Measurements from ENCODE around the gene EGFR. TPM values are rescaled to one million over a fixed set of nuclear protein-coding genes. Genes with fewer than 3 reads are reported as not detected.
A peak's percentile ranks its signal among the peaks of the same experiment; 100 is the strongest.

The EGFR gene
- 23.4 TPM for total RNA-seq (ENCODE audit: insufficient read depth, low replicate concordance)

GRCh38 chr7:55018361-55019190 is at the start of gene EGFR:
EGFR (plus strand) TSS chr7:55019017; CDS start chr7:55019278, 261 bp downstream.
- peak; percentile 90 for DNase-seq (ENCODE audit: low spot score)

DNA sequence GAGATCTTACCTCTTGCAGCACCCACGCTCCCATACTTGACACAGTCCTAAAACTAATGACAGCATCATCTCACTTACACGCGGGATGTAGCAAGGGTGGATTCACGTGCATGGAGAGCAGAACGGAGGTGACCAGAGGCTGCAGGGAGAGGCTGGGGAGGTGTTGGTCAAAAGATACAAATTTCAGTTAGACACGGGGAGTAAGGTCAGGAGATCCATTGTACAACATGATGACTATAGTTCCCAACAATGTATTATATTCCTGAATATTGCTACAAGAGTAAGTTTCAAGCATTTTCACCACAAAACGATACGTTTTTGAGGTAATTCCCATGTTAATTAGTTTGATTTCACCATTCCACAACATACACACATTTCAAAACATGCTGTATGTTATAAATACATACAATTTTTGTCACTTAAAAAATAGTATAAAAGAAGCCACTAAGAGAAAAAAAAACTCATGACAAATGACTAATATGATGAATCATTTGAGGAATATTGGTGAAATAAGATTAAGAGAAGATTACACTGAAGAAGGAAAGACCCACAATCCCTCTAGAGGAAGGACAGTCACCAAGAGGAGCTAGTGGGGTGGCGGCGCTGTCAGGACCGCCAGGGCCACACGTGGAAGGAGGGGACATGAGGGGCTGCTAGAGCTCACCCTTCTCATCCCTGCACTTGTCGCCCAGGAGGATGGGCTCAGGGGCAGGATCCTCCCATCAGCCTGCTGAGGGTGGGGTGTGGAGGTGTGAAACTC is 49.4 kb upstream of the EGFR start:
- DNase-seq (ENCODE audit: low spot score): no peak

- no peak for DNase-seq (ENCODE audit: low spot score)
Measured at GRCh38 chr7:54972733-54973294, 46.0 kb upstream of the EGFR start.

- DNase-seq (ENCODE audit: low spot score): no peak
Measured at GRCh38 chr7:54978364-54979116, 40.3 kb upstream of the EGFR start.

GRCh38 chr7:54980521-54980920 is 38.3 kb upstream of the EGFR start:
- DNase-seq (ENCODE audit: low spot score): no peak

DNA sequence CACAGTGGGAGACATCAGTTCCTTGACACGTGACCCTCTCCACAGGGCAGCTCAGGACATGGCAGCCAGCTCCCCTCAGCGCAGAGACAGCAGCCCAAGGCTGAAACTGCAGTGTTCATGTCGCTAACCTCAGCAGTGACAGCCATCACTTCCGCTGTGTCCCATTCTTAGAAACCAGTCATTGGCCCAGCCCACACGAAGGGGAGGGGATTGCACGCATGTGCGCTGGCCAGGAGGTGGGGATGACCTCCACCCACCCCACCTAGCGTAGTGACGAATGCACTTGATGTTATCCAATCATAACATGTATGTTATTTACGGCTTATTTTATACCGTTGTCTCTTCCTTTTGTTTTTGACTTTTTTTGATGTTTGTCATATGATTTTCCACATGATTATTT is 36.9 kb upstream of the EGFR start:
- no peak for DNase-seq (ENCODE audit: low spot score)

GRCh38 chr7:54985426-54986330 is 33.1 kb upstream of the EGFR start:
- no peak for DNase-seq (ENCODE audit: low spot score)

DNA sequence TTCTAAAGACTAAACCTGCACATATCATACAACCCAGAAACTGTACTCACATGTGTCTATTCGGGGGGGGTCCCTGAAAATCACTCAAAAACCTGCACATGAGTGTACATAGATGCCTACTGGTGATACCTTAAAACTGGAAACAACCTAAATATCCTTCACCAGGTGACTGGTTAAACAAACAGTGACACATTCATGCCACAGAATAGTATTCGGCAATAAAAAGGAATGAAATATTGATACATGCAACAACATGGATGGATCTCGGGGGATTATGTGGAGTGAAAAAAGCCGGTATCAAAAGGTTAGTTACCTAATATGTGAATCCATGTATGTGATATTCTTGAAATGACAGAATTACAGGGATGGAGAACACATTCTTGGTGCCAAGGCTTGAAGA is 32.1 kb upstream of the EGFR start:
- no peak for DNase-seq (ENCODE audit: low spot score)

GRCh38 chr7:54987772-54988171 is 31.0 kb upstream of the EGFR start:
- DNase-seq (ENCODE audit: low spot score): no peak

DNA sequence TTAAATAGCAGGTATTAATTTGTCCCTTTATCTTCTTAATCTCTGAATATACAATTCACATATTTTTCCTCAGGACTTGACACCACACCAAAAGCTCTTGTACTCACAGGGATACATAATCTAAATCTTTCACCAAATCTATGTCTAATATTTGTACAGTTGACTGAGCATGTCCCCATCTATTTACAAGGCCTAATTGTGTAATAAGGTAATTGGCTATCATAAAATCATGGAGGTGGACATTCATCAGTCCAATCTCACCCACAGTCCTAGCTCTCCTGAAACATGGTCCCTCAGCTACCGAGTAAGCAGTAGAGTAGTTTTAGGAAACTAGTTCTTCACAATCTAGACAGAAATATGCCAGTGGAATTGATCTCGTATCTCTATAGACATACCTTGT is 30.3 kb upstream of the EGFR start:
- DNase-seq (ENCODE audit: low spot score): no peak

DNA sequence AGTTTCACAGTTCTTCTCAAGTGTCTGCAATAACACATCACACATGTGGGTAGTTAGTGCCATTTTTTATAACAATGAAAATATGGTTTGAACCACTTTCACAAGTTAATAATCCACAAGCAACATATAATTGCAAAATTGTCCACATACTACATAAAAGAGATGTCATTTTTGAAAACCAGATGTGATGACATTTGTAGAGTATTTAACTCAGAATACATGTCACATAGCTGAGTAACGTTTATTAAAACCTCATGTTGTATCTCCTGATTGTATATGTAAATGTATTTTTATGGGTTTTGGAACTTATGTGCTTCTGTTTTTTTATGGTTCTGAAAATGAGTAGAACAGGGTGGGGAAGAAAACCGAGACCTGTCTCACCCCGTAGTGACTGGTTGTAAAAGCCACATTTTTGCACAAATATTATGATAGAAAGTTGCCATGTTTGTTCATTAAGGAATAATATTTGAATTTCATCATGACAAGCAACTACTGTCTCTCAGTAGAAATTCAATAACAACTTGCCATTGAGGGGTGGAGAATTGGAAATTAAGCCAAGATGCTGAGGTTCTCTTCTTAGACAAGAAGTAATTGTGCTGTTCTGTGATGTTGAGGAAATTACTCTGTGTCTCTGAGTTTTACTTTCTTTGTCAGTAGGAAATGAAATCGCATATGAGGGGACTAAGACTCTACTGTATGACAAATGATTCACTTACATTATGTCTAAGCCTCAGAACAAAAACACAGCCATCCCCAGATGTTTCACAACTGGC is 29.2 kb upstream of the EGFR start:
- no peak for DNase-seq (ENCODE audit: low spot score)

- no peak for DNase-seq (ENCODE audit: low spot score)
Measured at GRCh38 chr7:54991341-54991740, 27.5 kb upstream of the EGFR start.

DNA sequence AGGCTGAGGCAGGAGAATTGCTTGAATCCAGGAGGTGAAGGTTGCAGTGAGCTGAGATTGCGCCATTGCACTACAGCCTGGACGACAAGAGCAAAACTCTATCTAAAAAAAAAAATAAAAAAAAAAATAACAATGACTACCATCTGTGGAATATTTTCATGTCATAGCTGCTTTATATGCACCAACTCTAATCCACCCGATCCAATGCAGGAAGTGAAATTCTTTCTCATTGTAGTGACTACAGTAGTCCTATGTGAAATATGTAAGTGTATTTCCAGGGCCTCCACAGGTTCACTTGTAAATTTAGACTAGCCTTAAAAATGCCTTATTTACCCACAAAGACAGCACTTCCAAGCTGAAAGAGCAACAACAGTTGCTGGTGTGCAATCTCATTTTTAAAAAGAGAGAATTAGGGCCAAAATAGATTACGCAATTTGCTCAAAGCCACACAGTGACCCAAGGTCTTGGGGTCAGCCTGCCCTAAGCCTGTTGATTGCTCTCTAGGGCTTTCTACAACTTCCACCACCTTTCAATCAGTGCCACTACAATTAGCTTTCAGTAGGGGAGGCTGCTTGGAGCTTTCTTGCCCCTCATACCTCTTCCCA is 25.8 kb upstream of the EGFR start:
- no peak for DNase-seq (ENCODE audit: low spot score)

DNA sequence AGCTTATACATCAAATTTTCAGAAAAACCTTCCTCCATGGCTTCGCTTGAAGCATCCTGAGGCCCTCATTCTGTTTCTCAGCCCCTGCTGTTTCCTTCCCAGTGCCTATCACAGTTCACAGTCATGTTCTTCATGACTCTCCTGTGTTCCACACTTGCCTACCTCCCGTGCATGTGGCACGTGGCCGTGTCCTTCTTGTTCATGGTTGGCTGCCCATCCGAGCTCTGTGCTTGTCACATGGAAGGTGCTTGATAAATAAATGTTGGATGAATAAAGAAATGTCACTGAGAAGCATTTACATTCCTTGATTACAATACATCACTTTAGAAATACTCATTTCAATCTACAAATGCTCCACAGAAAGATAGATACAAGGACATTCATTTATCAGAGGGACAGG is 23.7 kb upstream of the EGFR start:
- DNase-seq (ENCODE audit: low spot score): no peak

DNA sequence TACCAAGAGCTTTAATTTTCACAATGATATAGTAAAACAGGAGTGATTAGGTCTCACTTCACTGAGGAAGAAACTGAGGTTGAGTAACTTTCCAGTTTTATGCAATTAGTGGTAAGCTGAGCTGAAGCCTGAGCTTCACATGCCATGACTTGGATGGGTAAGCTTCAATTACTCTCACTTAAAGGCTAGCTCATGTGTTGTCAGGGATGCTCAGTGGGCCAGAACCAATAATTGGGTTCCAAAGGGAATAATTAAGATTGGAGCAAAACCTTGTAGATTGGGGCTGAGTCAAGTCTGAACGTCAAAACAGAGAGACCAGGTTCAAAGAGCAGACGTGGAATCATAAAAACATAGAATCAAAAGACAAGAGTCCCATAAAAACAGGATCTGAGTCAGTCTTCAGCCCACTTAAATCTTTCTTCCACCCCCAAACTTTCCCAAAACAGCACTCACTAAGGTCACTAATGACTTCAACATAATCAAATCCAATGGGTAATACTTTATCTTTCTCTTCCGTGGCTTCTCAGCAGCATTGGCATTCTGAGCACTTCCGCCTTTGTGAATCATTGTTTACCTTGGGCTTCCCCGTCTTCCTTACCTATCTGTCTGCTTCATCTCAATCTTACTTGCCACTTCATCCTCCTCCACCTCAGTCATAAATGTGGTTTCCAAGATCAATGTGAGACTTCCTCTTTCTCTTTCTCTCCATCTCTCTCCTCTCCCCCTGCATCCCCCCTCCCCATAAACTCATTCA is 23.0 kb upstream of the EGFR start:
- DNase-seq (ENCODE audit: low spot score): no peak

GRCh38 chr7:54996391-54996790 is 22.4 kb upstream of the EGFR start:
- DNase-seq (ENCODE audit: low spot score): no peak

DNA sequence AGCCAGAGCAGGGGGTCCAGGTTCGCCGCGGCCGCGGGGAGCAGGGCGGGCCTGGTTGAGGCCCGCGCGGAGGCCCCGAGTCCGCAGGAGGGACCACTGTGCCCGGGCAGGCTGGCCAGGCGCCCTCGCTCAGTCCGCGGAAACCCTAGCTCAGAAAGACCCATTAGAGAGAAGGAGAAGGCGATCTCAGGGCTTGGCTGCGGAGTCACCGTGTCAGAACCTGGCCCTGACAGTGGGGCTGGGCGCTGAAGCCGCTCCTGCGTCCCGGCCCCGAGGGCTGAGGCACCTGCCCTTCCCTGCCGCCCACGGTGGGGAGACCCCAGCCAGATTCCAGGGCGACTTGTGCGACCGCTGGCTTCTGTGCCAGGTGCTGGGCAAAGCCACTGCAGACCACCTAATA is 14.2 kb upstream of the EGFR start:
- DNase-seq (ENCODE audit: low spot score): no peak

DNA sequence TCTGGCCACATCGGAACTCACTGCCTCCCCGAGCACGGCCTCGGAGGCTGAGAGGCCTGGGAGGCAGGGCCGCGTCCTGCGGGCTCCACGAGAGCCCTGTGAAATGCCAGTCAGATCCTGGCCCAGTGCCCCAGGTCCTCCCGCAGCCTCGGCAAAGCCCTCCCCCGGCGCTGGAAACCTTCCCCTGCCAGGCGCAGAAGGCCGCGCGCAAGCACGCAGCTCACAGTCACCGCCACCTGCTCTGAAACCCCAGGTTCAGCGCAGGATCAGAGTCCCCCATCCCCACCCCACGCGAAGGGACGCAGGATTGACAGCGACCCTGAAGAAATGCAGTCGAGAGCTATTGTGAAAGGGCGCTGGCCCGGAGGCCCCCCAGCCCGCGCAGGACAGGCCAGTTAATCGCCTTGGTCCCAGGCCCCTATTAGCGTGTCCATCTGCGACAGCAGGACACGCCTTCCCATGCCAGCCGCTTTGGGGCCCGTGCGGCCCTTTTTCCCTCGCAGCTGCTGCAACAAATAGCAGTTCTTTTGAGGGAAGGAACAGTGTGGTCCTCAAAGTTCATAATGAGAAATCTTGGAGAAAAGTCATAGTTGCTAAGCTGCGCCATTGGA is 13.5 kb upstream of the EGFR start:
- no peak for DNase-seq (ENCODE audit: low spot score)
